ENCODE results near the gene ESRRA.

GRCh38 chr11:64343767-64344559 is 38.6 kb downstream of the ESRRA start:
- no peak for TF ChIP-seq CTCF (IDR thresholded peaks at IDR 0.05)
- TF ChIP-seq POLR2A (IDR thresholded peaks at IDR 0.05), result no peak
